IPS-NIHi7 (cell line): ENCODE data around the gene GATA6.

ENCODE experiments used
- DNase-seq: peaks from one replicate; pipeline ENCODE4 v3.0.0; 2012; ENCODE audit warnings: mixed read lengths; ENCODE audit errors: extremely low spot score

GATA6 gene

DNA sequence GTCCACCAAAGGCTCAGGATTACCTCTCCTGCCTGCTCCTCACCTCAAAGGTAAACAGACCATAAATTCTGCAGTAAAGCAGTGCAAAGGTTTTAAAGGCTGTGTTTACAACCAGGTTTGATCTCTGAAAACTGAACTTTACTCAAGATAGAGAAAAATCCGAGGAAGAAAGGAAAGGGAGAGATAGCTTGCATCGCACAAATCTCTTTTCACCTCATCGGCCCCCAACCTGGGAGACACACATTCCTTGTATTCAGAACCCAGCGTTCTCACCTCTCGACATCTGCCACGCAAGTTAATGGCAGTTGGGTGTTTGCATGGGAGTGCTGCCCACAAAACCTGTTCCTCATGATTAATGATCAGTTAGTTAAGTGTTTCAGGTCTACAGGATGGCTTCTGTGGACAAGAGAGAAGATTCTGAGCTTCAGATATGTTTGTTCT, 72.6 kb downstream of the GATA6 start:
- no peak for DNase-seq

- DNase-seq: no peak
These were observed 74.1 kb downstream of the GATA6 start for GRCh38 chr18:22243513-22243912.

DNA sequence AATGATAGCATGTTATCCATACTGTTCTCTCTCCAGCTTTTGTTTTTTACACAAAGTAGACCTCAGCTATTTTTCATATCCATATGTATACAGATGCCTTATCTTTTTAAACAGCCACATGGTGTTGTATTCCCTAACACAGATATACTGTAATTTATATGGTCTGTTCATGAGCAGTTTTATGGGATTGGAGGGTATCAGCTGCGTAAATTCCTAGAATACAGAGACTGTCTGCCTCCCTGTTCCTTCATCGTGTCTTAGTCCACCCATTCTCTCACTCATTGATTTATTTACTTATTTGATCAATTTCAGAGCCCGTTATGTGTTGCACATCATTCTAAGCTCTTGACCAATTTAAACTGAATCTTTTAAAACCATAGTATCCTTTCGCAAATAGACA, 80.6 kb downstream of the GATA6 start:
- no peak for DNase-seq

DNA sequence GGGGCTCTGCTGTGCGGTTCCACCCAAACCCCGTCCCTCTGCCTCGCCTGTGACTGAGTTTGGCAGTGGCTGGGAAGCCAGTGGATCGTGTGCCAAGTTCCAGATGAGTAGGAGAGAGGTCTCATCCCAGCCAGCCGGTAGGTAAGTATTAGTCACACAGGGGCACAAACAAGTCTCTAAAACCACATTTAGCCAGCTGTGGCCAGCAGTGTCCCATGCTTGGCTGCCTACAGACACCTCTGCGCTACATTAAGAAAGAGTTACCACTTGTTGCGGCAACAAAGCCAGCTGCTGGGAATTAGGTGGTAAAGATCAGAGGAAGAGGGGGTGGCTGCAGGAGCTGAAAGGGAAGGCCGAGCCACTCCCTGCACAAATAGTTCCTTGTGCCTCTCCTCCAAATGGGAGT, 81.2 kb downstream of the GATA6 start:
- no peak for DNase-seq
